ENCODE results near the gene KDSR. TPM values are rescaled to one million over a fixed set of nuclear protein-coding genes. Genes with fewer than 3 reads are reported as not detected.

Gene KDSR
- total RNA-seq, 4 donors from 2014 or later: 12.6 to 68.6 (median 29.3) TPM

- TF ChIP-seq CTCF (IDR thresholded peaks at IDR 0.05) (no peak), POLR2A (IDR thresholded peaks at IDR 0.05) (no peak)
- H3K36me3 ChIP-seq: no peaks in the 10 kb centered on the region
- no peaks in the 10 kb centered on the region for H3K27me3 ChIP-seq
- DNase-seq: no peak
- H3K4me1 ChIP-seq: no peaks in the 10 kb centered on the region
- intact Hi-C loops (cut with DNase I; ENCODE audit: low total_unique reads): no loop called here
- no peak overlapping the region for H3K27ac ChIP-seq
- no peak overlapping the region for H3K4me3 ChIP-seq
- H3K9me3 ChIP-seq: no peaks in the 10 kb centered on the region
Measured at GRCh38 chr18:63394954-63395353, 27.9 kb upstream of the KDSR start.

- intact Hi-C loops (cut with DNase I; ENCODE audit: low total_unique reads): no loop called here
- Histone ChIP-seq H3K4me1 (no peaks in the 10 kb centered on the region), H3K36me3 (no peaks in the 10 kb centered on the region), H3K27me3 (no peaks in the 10 kb centered on the region), H3K4me3 (no peak overlapping the region), H3K27ac (no peak overlapping the region), H3K9me3 (no peaks in the 10 kb centered on the region)
- no peak for DNase-seq
- TF ChIP-seq CTCF (IDR thresholded peaks at IDR 0.05) (no peak), POLR2A (IDR thresholded peaks at IDR 0.05) (no peak)
Measured at GRCh38 chr18:63387861-63388260, 20.9 kb upstream of the KDSR start.

GRCh38 chr18:63382843-63383242, 15.8 kb upstream of the KDSR start:
- H3K4me3 ChIP-seq: no peak overlapping the region
- H3K36me3 ChIP-seq: no peaks in the 10 kb centered on the region
- H3K27ac ChIP-seq: no peak overlapping the region
- intact Hi-C loops (cut with DNase I; ENCODE audit: low total_unique reads): no loop called here
- TF ChIP-seq POLR2A (IDR thresholded peaks at IDR 0.05): no peak
- no peak for TF ChIP-seq CTCF (IDR thresholded peaks at IDR 0.05)
- no peak for DNase-seq
- H3K27me3 ChIP-seq: no peaks in the 10 kb centered on the region
- H3K9me3 ChIP-seq: no peaks in the 10 kb centered on the region
- H3K4me1 ChIP-seq: no peaks in the 10 kb centered on the region

GRCh38 chr18:63379639-63379962, 12.6 kb upstream of the KDSR start:
- intact Hi-C loops (cut with DNase I; ENCODE audit: low total_unique reads): no loop called here
- no peaks in the 10 kb centered on the region for H3K27me3 ChIP-seq
- no peak for DNase-seq

GRCh38 chr18:63378919-63379638, 12.1 kb upstream of the KDSR start:
- TF ChIP-seq CTCF (IDR thresholded peaks at IDR 0.05) (no peak), POLR2A (IDR thresholded peaks at IDR 0.05) (no peak)
- DNase-seq: no peak
- Histone ChIP-seq H3K4me1 (no peaks in the 10 kb centered on the region), H3K9me3 (no peaks in the 10 kb centered on the region), H3K4me3 (no peak overlapping the region), H3K27ac (no peak overlapping the region), H3K27me3 (no peaks in the 10 kb centered on the region), H3K36me3 (no peaks in the 10 kb centered on the region)
- intact Hi-C loops (cut with DNase I; ENCODE audit: low total_unique reads): no loop called here

More at GRCh38 chr18:63379639-63379962, 12.6 kb upstream of the KDSR start:
- Histone ChIP-seq H3K9me3 (no peaks in the 10 kb centered on the region), H3K27ac (no peak overlapping the region), H3K36me3 (no peaks in the 10 kb centered on the region), H3K4me3 (no peak overlapping the region), H3K4me1 (no peaks in the 10 kb centered on the region)
- no peak for TF ChIP-seq CTCF (IDR thresholded peaks at IDR 0.05)
- TF ChIP-seq POLR2A (IDR thresholded peaks at IDR 0.05): no peak
